OCI-LY1 (cell line): Measurements from ENCODE around the gene CDH2.

Source experiments
- EZH2 ChIP-seq: fragments of 200-600 bp; sonication (generic), shearing (Covaris generic); IDR thresholded peaks from 2 replicates; pipeline ENCODE4 v1.8.0; 2017; ENCODE audit warnings: borderline replicate concordance, mixed run types, mild to moderate bottlenecking, antibody characterized with exemption, low read length, moderate library complexity, mixed read lengths
- TF ChIP-seq, protein P1 (sequence below): fragments of 200-600 bp; sonication (generic), shearing (Covaris generic); IDR thresholded peaks from 2 replicates; pipeline ENCODE4 v1.5.1; 2017; ENCODE audit warnings: mild to moderate bottlenecking, antibody characterized with exemption, low read length, moderate library complexity, mixed read lengths

DNA sequence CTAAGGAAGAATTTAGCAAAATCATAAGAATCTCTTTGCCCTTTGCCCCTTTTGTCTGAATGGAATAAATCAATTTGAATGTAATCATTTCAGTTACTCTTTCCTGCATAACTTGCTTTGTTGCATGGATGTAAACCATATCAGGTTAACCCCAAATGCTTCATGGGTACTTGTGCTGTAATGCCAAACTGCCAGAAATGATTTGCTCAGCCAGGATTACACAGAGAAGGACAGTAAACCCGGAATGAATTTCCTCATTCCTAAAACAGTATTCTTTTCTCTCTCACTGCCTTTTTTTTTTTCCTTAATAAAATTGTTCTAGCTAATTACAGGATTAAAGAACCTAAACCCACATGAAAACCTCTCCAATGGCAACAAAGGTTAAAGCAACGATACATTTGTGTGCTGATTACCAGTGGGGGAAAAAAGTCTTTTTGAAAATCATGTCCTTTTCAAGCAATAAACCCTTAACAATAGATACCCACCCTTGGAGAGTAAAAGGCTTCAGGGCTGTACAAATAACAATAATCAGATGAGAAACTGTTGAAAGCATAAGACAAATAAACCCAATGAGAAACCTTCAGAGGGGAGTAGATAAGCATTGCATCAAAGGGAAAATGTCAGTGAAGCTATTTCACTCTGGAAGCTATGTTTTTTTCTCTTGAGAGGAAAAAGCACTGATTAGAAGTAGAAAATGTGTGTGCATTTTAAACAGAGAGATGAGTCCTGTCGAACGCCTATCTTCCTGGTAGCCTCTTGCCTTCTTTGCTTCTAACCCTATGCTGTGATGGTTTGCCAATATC lies 275.3 kb downstream of the CDH2 start:
- TF ChIP-seq, protein P1, sequence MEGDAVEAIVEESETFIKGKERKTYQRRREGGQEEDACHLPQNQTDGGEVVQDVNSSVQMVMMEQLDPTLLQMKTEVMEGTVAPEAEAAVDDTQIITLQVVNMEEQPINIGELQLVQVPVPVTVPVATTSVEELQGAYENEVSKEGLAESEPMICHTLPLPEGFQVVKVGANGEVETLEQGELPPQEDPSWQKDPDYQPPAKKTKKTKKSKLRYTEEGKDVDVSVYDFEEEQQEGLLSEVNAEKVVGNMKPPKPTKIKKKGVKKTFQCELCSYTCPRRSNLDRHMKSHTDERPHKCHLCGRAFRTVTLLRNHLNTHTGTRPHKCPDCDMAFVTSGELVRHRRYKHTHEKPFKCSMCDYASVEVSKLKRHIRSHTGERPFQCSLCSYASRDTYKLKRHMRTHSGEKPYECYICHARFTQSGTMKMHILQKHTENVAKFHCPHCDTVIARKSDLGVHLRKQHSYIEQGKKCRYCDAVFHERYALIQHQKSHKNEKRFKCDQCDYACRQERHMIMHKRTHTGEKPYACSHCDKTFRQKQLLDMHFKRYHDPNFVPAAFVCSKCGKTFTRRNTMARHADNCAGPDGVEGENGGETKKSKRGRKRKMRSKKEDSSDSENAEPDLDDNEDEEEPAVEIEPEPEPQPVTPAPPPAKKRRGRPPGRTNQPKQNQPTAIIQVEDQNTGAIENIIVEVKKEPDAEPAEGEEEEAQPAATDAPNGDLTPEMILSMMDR, result no peak
- no peak for TF ChIP-seq EZH2
